Measurements from ENCODE around the gene MITF. TPM values are rescaled to one million over a fixed set of nuclear protein-coding genes. Genes with fewer than 3 reads are reported as not detected.

The MITF gene
- polyA plus RNA-seq, 1 donor (not counting 4 experiments of a cell fraction or from before 2014, with no cell fraction given) = 2.7 TPM

- DNase-seq (ENCODE audit: low read depth, low spot score) = no peak
- Histone ChIP-seq H2AFZ (ENCODE audit: control insufficient read depth, low read length) (no peak overlapping the region), H3K9me1 (ENCODE audit: control insufficient read depth, extremely low read depth, insufficient read depth, low read length) (no peaks in the 10 kb centered on the region), H3K27me3 (ENCODE audit: control insufficient read depth, extremely low read depth, insufficient read depth, low read length) (no peaks in the 10 kb centered on the region), H3K4me3 (ENCODE audit: control insufficient read depth in 2 of 3, extremely low read depth in 1 of 3, insufficient read depth in 2 of 3, low read depth in 1 of 3, low read length in 3 of 3) (no peak overlapping the region), H4K20me1 (ENCODE audit: control insufficient read depth, extremely low read depth, insufficient read depth, low read length) (no peaks in the 10 kb centered on the region), H3K4me2 (ENCODE audit: control insufficient read depth, extremely low read depth, insufficient read depth, low read depth, low read length) (no peak overlapping the region), H3K9ac (ENCODE audit: control insufficient read depth, extremely low read depth, insufficient read depth, low read length) (no peak overlapping the region), H3K9me3 (ENCODE audit: control insufficient read depth, low read depth, low read length) (no peaks in the 10 kb centered on the region), H3K79me2 (ENCODE audit: control insufficient read depth, insufficient read depth, low read length) (no peaks in the 10 kb centered on the region), H3K27ac (ENCODE audit: control insufficient read depth, insufficient read depth, low read length) (no peak overlapping the region), H3K4me1 (ENCODE audit: control insufficient read depth, extremely low read depth, insufficient read depth, low read length) (peaks cover 28% of the 10 kb centered on the region), H3K36me3 (ENCODE audit: control insufficient read depth in 2 of 2, extremely low read depth in 1 of 2, insufficient read depth in 2 of 2, low read length in 2 of 2) (no peaks in the 10 kb centered on the region)
- peak; percentile 60 for FAIRE-seq
- dilution Hi-C loops (cut with MboI; ENCODE audit: extremely low pct_ligation_motif_present, low sequenced_read_pairs) = no loop called here
- TF ChIP-seq EZH2 (IDR thresholded peaks at IDR 0.05; ENCODE audit: low read length) (no peak), CTCF (optimal IDR thresholded peaks at IDR 0.05 in 1 of 3, IDR thresholded peaks at IDR 0.05 in 1 of 3, conservative IDR thresholded peaks at IDR 0.05 in 1 of 3; ENCODE audit: extremely low read depth in 1 of 3, insufficient read depth in 2 of 3, low read length in 3 of 3) (no peak)
Observed at GRCh38 chr3:69785769-69786320, 46.6 kb downstream of the MITF start.

GRCh38 chr3:69786854-69787253 lies 47.6 kb downstream of the MITF start:
- FAIRE-seq (peak; percentile 23), DNase-seq (ENCODE audit: low read depth, low spot score) (no peak)
- Histone ChIP-seq H4K20me1 (ENCODE audit: control insufficient read depth, extremely low read depth, insufficient read depth, low read length) (no peaks in the 10 kb centered on the region), H3K27me3 (ENCODE audit: control insufficient read depth, extremely low read depth, insufficient read depth, low read length) (no peaks in the 10 kb centered on the region), H3K4me1 (ENCODE audit: control insufficient read depth, extremely low read depth, insufficient read depth, low read length) (peaks cover 28% of the 10 kb centered on the region), H3K4me2 (ENCODE audit: control insufficient read depth, extremely low read depth, insufficient read depth, low read depth, low read length) (peak overlapping the region; percentile 59), H3K79me2 (ENCODE audit: control insufficient read depth, insufficient read depth, low read length) (no peaks in the 10 kb centered on the region), H3K27ac (ENCODE audit: control insufficient read depth, insufficient read depth, low read length) (peak overlapping the region; percentile 4), H3K36me3 (ENCODE audit: control insufficient read depth in 2 of 2, extremely low read depth in 1 of 2, insufficient read depth in 2 of 2, low read length in 2 of 2) (no peaks in the 10 kb centered on the region), H2AFZ (ENCODE audit: control insufficient read depth, low read length) (no peak overlapping the region), H3K4me3 (ENCODE audit: control insufficient read depth in 2 of 3, extremely low read depth in 1 of 3, insufficient read depth in 2 of 3, low read depth in 1 of 3, low read length in 3 of 3) (peak overlapping the region in 1 of 3 experiments; percentile 3), H3K9ac (ENCODE audit: control insufficient read depth, extremely low read depth, insufficient read depth, low read length) (no peak overlapping the region), H3K9me1 (ENCODE audit: control insufficient read depth, extremely low read depth, insufficient read depth, low read length) (no peaks in the 10 kb centered on the region), H3K9me3 (ENCODE audit: control insufficient read depth, low read depth, low read length) (no peaks in the 10 kb centered on the region)
- TF ChIP-seq CTCF (optimal IDR thresholded peaks at IDR 0.05 in 1 of 3, IDR thresholded peaks at IDR 0.05 in 1 of 3, conservative IDR thresholded peaks at IDR 0.05 in 1 of 3; ENCODE audit: extremely low read depth in 1 of 3, insufficient read depth in 2 of 3, low read length in 3 of 3) = no peak
- no peak for TF ChIP-seq EZH2 (IDR thresholded peaks at IDR 0.05; ENCODE audit: low read length)
- dilution Hi-C loops (cut with MboI; ENCODE audit: extremely low pct_ligation_motif_present, low sequenced_read_pairs) = no loop called here

Measured in keratinocyte (primary cell).